Panc1 (cell line): ENCODE measurements around the gene SRGAP3. TPM values are rescaled to one million over a fixed set of nuclear protein-coding genes. Genes with fewer than 3 reads are reported as not detected.

ENCODE experiments used
- ATAC-seq: fragments of 200-7000 bp; cut with Tn5 transposase; 2 replicates; pipeline ENCODE4 v1.9.1; 2020; ENCODE audit warnings: mild to moderate bottlenecking, moderate library complexity
- BruUV-seq: library from RNA; stranded (reverse); fragments of 400-500 nt; replicated peaks from 2 replicates; lab custom pipeline; 2021; lab: Mats Ljungman, UMichigan
- CTCF ChIA-PET: fragments of 300-600 bp; sonication (Branson Sonifier 250); formaldehyde crosslinking; loops from one replicate; lab custom pipeline; 2022; ENCODE audit warnings: antibody characterized with exemption; lab: Charles Lee
- POLR2A ChIA-PET: fragments of 300-600 bp; sonication (Branson Sonifier 250); formaldehyde crosslinking; loops from one replicate; lab custom pipeline; 2022; ENCODE audit warnings: antibody characterized with exemption; lab: Charles Lee
- DNase-seq: peaks from one replicate; pipeline ENCODE4 v3.0.0-alpha.2; 2010; ENCODE audit warnings: low read depth, low spot score
- H3K27ac ChIP-seq: 2 replicates; pipeline ENCODE4 v1.5.1; 2011; ENCODE audit warnings: mild to moderate bottlenecking, low read length, inconsistent platforms
- H3K27me3 ChIP-seq: fragments of 200-500 bp; sonication (Bioruptor generic); 2 replicates; pipeline ENCODE4 v1.6.0; 2014; ENCODE audit warnings: low read length, inconsistent platforms; ENCODE audit not compliant: control insufficient read depth, insufficient read depth
- H3K36me3 ChIP-seq: fragments of 200-500 bp; sonication (Bioruptor generic); 2 replicates; pipeline ENCODE4 v1.5.1; 2014; ENCODE audit warnings: inconsistent platforms, mild to moderate bottlenecking, low read length, moderate library complexity; ENCODE audit not compliant: control insufficient read depth, insufficient read depth
- H3K4me1 ChIP-seq: 2 replicates; pipeline ENCODE4 v1.5.1; 2011; ENCODE audit warnings: inconsistent platforms, mild to moderate bottlenecking, low read length, moderate library complexity; ENCODE audit not compliant: control insufficient read depth, insufficient read depth
- H3K4me3 ChIP-seq, 2 experiments: 2 replicates each; pipeline ENCODE4 v1.5.1; 2011 to 2012; ENCODE audit warnings: low read depth in 2 of 2, low read length in 2 of 2, mild to moderate bottlenecking in 2 of 2, inconsistent platforms in 1 of 2, moderate library complexity in 1 of 2
- H3K9me3 ChIP-seq: fragments of 200-500 bp; sonication (Bioruptor generic); 2 replicates; pipeline ENCODE4 v1.5.1; 2014; ENCODE audit warnings: low read depth, mild to moderate bottlenecking, inconsistent platforms, low read length, moderate library complexity; ENCODE audit not compliant: control insufficient read depth, insufficient read depth
- POLR2AphosphoS5 ChIP-seq: IDR thresholded peaks from 2 replicates; pipeline ENCODE4 v1.6.1; 2012; ENCODE audit warnings: mild to moderate bottlenecking, low read depth, low read length, moderate library complexity
- SIN3A ChIP-seq: IDR thresholded peaks from 2 replicates; pipeline ENCODE4 v1.6.1; 2012; ENCODE audit warnings: low read depth, mild to moderate bottlenecking, low read length, moderate library complexity, borderline replicate concordance; ENCODE audit not compliant: insufficient read depth
- TCF7L2 ChIP-seq: IDR thresholded peaks from 2 replicates; pipeline ENCODE4 v1.6.1; 2011; ENCODE audit warnings: mild to moderate bottlenecking, low read depth, low read length, inconsistent platforms
- in situ Hi-C: cut with HindIII; loops from 2 replicates; pipeline ENCODE4 v1.10.0; 2016; ENCODE audit warnings: low sequenced_read_pairs, low pct_unique_long_range_greater_than_20kb
- intact Hi-C: fragments of 100-400 bp; cut with micrococcal nuclease; formaldehyde crosslinking; loops from one replicate; pipeline ENCODE4 v1.10.0; 2022; ENCODE audit not compliant: unreplicated experiment
- total RNA-seq: library from RNA; stranded (reverse); gene quantifications from one replicate; pipeline ENCODE4 v1.2.1, GENCODE V29; 2021; ENCODE audit not compliant: unreplicated experiment
- TF ChIP-seq, protein P1 (sequence below): fragments of 450-650 bp; IDR thresholded peaks from 2 replicates; pipeline ENCODE4 v1.5.1; 2017; ENCODE audit warnings: mild to moderate bottlenecking
- TF ChIP-seq, protein P2 (sequence below), 2 experiments: IDR thresholded peaks; 2 replicates each; pipeline ENCODE4 v1.6.1; 2011 to 2012; ENCODE audit warnings: low read depth in 2 of 2, control low read depth in 1 of 2, low read length in 1 of 2, mild to moderate bottlenecking in 1 of 2, moderate library complexity in 1 of 2; ENCODE audit not compliant: insufficient read depth in 1 of 2

The SRGAP3 gene
- total RNA-seq, 1 experiment from 2014 or later: 0.82 TPM

GRCh38 chr3:9167222-9167621 is 82.2 kb downstream of the SRGAP3 start:
- H3K36me3 ChIP-seq: no peaks in the 10 kb centered on the region
- DNase-seq (no peak), ATAC-seq (no peak)
- in situ Hi-C loops: no loop called here
- H3K4me1 ChIP-seq: no peaks in the 10 kb centered on the region
- no TSS peak for BruUV-seq
- POLR2A ChIA-PET: no interaction called here
- H3K9me3 ChIP-seq: no peaks in the 10 kb centered on the region
- intact Hi-C loops: no loop called here
- no peak overlapping the region for H3K4me3 ChIP-seq
- no peak overlapping the region for H3K27ac ChIP-seq
- TF ChIP-seq TCF7L2: no peak
- TF ChIP-seq, protein P1, sequence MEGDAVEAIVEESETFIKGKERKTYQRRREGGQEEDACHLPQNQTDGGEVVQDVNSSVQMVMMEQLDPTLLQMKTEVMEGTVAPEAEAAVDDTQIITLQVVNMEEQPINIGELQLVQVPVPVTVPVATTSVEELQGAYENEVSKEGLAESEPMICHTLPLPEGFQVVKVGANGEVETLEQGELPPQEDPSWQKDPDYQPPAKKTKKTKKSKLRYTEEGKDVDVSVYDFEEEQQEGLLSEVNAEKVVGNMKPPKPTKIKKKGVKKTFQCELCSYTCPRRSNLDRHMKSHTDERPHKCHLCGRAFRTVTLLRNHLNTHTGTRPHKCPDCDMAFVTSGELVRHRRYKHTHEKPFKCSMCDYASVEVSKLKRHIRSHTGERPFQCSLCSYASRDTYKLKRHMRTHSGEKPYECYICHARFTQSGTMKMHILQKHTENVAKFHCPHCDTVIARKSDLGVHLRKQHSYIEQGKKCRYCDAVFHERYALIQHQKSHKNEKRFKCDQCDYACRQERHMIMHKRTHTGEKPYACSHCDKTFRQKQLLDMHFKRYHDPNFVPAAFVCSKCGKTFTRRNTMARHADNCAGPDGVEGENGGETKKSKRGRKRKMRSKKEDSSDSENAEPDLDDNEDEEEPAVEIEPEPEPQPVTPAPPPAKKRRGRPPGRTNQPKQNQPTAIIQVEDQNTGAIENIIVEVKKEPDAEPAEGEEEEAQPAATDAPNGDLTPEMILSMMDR: no peak
- no peak for TF ChIP-seq SIN3A
- TF ChIP-seq, protein P2, sequence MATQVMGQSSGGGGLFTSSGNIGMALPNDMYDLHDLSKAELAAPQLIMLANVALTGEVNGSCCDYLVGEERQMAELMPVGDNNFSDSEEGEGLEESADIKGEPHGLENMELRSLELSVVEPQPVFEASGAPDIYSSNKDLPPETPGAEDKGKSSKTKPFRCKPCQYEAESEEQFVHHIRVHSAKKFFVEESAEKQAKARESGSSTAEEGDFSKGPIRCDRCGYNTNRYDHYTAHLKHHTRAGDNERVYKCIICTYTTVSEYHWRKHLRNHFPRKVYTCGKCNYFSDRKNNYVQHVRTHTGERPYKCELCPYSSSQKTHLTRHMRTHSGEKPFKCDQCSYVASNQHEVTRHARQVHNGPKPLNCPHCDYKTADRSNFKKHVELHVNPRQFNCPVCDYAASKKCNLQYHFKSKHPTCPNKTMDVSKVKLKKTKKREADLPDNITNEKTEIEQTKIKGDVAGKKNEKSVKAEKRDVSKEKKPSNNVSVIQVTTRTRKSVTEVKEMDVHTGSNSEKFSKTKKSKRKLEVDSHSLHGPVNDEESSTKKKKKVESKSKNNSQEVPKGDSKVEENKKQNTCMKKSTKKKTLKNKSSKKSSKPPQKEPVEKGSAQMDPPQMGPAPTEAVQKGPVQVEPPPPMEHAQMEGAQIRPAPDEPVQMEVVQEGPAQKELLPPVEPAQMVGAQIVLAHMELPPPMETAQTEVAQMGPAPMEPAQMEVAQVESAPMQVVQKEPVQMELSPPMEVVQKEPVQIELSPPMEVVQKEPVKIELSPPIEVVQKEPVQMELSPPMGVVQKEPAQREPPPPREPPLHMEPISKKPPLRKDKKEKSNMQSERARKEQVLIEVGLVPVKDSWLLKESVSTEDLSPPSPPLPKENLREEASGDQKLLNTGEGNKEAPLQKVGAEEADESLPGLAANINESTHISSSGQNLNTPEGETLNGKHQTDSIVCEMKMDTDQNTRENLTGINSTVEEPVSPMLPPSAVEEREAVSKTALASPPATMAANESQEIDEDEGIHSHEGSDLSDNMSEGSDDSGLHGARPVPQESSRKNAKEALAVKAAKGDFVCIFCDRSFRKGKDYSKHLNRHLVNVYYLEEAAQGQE (IDR thresholded peaks at IDR 0.05; ENCODE audit: insufficient read depth in 1 of 2, low read depth in 2 of 2, low read length in 1 of 2): no peak
- TF ChIP-seq POLR2AphosphoS5: no peak
- CTCF ChIA-PET: no interaction called here
- no peaks in the 10 kb centered on the region for H3K27me3 ChIP-seq

GRCh38 chr3:9165421-9165820 is 84.0 kb downstream of the SRGAP3 start:
- no peaks in the 10 kb centered on the region for H3K9me3 ChIP-seq
- ATAC-seq: no peak
- H3K27ac ChIP-seq: no peak overlapping the region
- no peaks in the 10 kb centered on the region for H3K4me1 ChIP-seq
- H3K36me3 ChIP-seq: no peaks in the 10 kb centered on the region
- TF ChIP-seq POLR2AphosphoS5: no peak
- TF ChIP-seq, protein P1: no peak
- TF ChIP-seq TCF7L2: no peak
- no peak for TF ChIP-seq SIN3A
- TF ChIP-seq, protein P2 (IDR thresholded peaks at IDR 0.05; ENCODE audit: insufficient read depth in 1 of 2, low read depth in 2 of 2, low read length in 1 of 2): no peak
- DNase-seq: no peak
- no peak overlapping the region for H3K4me3 ChIP-seq
- no TSS peak for BruUV-seq
- CTCF ChIA-PET: no interaction called here
- intact Hi-C loops (no loop called here), in situ Hi-C loops (no loop called here)
- POLR2A ChIA-PET: no interaction called here
- H3K27me3 ChIP-seq: no peaks in the 10 kb centered on the region
